Effector CD4-positive, alpha-beta T cell (primary cell): ENCODE data around the gene HK2.
A peak's percentile ranks its signal among the peaks of the same experiment; 100 is the strongest.

Experiments used
- DNase-seq: peaks from one replicate; pipeline ENCODE4 v3.0.0-alpha.2; 2020

Gene HK2

GRCh38 chr2:74857725-74858124 lies 23.8 kb downstream of the HK2 start:
- DNase-seq = no peak

DNA sequence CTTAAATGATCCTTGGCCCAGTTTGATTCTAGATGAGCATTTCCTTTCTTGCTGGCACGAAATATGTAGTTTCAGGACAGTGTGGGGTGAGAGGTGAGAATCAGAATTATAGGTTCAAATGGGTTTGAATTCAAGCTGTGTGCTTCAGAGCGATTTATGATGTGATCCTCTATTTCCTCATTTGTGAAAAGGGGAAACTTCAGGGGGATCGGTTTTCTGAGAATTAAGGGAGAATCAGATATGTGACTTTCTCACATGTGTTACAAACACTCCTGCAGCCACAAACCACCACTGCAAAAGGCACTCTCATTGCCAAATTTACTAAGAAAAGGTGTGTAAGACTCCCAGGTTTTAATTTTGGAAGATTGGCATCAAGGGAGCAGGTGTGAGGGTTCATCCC lies 24.4 kb downstream of the HK2 start:
- DNase-seq = no peak

DNA sequence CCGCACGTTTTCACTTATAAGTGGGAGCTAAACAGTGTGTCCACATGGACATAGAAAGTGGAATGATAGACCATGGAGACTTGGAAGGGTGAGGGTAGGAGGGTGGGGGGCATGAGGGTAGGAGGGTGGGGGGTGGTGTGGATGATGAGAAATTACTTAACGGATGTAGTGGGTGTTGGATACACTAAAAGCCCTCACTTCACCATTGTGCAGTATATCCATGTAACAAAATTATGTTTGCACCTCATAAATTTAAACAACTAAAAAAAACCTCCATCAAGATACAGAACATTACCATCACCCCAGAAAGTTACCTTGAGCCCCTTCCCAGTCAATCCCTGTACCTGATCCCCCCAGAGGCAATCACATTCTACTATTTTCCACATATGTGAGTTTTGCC lies 26.2 kb downstream of the HK2 start:
- DNase-seq = no peak

DNA sequence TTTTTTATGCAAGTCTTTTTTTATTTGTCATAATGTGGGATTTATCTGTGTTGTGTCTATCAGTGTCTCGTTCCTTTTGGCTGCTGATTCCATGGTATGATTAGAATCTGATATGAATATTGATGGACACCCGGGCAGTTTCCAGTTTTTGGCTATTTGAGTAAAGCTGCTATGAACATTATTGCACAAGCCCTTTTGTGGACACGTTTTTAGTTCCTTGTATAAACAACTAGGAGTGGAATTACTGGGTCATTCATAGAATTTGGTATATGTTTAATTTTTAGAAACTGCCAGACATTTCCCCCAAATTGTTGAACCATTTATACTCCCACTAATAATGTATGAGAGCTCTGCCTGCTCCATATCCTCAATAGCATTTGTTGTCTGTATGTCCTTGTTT lies 26.6 kb downstream of the HK2 start:
- DNase-seq = no peak

GRCh38 chr2:74861531-74861930 lies 27.6 kb downstream of the HK2 start:
- no peak for DNase-seq

GRCh38 chr2:74862020-74862964 lies 28.4 kb downstream of the HK2 start:
- DNase-seq = no peak

DNA sequence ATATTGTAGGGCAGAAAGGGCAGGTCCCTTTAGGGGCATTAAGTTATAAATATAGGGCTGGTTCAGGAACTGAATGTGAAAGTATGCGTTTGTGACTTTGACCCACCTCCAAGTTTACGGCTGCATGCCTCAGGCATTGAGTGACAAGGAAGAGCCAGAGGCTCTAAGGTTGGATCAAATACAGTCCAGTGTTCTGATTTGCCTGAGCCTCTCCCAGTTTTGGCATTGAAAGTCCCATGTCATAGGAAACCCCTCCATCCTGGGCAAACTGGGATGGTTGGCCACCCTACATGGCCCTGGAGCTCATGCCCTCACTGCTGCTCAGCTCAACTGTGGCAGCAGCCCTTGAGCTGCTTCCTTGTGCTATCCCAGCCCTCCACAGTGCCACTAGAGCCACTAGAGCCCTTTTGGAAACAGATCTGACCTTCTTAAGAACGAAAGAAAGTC lies 29.9 kb downstream of the HK2 start:
- no peak for DNase-seq

GRCh38 chr2:74864728-74865722 lies 31.1 kb downstream of the HK2 start:
- DNase-seq = no peak

GRCh38 chr2:74865770-74866674 lies 32.1 kb downstream of the HK2 start:
- no peak for DNase-seq

- DNase-seq = no peak
Observed at GRCh38 chr2:74867841-74868658, 34.1 kb downstream of the HK2 start.

DNA sequence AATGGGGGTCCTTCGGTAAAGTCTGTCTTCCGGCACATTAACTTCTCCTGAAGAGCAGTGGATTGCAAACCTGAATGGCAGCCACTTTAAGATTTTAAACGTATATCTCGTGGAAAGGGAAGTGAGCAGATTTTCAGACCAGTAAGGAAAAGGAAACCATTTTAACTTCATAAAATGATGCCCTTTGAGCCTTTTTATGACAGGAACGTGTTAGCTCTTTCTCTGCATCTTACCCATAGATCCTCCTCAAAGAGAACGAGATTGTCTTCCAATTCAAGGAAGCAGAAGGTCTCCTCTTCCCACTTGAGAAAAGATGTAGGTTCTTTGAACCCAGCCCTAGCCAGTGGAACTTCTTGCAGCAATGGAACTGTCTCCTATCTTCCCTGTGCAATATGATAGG lies 35.6 kb downstream of the HK2 start:
- no peak for DNase-seq

- DNase-seq = no peak
Observed at GRCh38 chr2:74870951-74871350, 37.0 kb downstream of the HK2 start.

DNA sequence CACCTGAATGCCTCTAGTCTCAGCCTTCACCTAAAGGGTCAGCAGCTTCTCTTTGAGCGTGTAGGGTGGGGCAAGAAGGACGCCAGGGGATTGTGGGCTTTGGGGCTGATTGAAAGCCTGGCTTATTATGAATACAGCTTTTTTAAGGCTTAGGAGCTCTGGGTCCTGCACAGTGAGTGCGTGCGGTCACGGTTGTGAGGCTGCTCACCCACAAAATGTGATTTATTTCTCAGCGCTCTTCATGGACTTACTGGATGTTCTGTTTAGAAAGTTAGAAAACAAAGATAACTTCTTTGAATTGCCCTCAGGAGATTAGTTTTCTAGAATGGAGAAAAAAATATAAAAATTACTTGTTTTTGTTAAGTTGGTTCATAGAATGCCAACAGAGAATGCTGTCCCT lies 37.5 kb downstream of the HK2 start:
- DNase-seq = no peak

GRCh38 chr2:74872389-74872836 lies 38.5 kb downstream of the HK2 start:
- no peak for DNase-seq

DNA sequence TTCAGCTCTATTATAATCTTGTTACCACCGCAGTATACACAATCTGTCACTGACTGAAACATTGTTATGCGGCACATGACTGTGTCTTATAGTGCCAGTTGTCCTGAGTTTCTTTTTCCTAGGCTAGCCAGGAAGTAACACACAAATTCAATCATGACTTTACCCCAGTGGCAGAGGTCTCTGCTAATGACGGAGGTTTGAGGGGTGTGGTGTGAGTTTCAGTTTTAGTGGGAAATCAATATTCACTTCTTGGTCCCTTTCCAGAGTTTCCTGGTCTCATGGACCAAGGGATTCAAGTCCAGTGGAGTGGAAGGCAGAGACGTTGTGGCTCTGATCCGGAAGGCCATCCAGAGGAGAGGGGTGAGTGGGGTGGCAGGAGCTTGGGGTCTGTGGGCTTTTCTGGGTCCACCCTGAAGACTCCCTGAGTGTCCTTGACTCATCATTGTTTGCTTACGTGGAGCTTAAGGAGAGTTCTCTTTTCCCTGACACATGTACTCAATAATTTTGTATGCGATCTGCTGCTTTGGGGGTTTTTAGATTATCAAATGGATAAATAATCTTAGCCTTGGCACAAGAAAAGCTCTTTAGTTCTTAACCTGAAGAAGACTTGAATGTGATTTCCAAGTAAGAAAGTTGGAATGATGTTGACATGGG lies 39.2 kb downstream of the HK2 start:
- DNase-seq = no peak

DNA sequence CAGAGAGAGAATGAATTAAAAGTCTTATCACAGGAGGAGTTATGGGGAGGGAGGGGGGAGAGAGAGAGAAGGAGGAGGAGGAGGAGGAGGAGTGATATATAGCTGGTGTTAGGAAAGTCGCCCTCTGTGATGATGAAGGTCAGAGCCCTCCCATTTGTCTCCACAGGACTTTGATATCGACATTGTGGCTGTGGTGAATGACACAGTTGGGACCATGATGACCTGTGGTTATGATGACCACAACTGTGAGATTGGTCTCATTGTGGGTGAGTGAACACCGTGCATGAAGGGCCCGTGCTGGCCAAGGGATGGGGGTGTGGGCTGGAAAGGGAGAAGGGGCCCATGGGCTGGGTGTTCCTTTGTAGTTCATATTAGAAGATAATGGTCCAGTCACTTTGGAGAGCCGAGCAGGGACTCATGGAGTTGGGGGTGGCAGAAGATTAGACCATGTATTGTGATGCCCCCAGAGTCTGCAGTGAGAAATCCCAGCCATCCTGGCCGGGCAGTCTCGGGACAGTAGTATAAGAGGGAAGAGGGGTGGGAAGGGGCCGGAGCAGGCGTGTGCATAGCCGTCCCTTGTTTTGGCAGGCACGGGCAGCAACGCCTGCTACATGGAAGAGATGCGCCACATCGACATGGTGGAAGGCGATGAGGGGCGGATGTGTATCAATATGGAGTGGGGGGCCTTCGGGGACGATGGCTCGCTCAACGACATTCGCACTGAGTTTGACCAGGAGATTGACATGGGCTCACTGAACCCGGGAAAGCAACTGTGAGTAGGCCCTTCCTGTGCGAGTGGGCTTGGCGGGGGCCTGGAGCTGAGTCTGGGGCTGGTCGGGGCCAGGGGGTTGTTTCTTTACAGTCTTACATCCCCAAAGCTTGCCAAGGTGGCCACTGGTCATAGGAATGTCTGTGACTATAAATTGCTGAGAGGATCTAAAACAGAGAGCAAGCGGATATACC lies 40.0 kb downstream of the HK2 start:
- DNase-seq = no peak

DNA sequence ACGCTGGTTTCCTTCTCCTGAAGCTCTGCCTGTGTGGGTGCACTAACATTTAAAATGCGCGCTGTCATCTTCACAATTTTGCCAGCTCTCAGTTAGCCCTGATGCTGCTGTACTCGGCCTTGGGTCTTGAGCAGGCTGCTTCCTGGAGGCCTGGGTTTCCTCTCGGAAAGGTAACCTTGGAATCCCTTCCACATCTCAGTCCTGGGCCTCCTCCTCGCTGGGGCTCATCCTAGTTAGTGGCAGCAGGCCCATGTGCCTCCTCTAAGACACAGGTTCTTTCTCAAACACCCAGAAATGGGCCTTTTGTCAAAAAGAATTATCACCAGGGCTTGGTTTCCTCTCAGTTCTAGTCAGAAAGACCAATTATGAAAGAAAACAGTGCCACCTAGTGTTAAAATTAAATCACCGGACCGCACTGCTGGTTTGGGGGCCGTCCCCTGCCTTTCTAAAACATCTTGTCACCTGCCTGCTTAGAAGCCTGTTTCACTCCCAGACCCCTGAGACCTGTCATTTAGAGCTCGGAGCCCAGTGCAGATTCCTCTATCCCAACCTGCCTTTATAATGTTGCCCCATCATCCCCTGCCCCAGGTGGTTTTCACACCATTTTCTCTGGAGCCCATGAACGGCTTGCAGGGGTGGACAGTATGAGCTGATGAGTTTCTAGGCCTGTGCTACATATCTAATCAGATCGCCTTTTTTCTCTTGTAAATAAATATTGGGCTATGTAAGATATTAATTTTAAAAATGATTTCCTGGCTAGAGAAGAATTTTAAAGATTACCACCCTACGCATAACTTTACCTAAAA lies 42.4 kb downstream of the HK2 start:
- DNase-seq = peak; percentile 26

DNA sequence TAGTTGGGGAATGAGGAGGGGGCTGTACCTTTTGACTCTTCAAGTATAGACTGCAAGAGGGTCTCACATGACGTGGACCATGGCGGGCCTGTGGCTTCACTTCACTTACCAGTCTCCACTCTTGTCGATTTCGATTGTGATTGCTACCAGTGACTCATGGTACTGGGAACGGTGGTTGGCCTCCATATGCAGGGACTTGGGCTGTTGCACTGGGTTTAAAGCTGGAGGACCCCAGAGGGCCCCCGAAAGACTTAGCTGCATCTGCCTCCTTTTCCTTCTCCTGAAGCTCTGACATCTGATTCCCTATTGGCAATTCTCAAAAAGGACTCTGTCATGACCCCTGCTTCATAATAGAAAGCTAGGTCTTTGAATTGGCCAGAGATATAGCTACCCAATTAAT lies 43.4 kb downstream of the HK2 start:
- no peak for DNase-seq
